WTC11 (cell line): Measurements from ENCODE around the gene CCDC24.

ENCODE experiments used
- CTCF ChIP-seq: fragments of 200-600 bp; IDR thresholded peaks from 2 replicates; pipeline ENCODE4 v1.8.0; 2022; ENCODE audit warnings: antibody characterized with exemption
- MAX ChIP-seq: sonication (generic); formaldehyde crosslinking; IDR thresholded peaks from 2 replicates; pipeline ENCODE4 v1.8.0; 2022; ENCODE audit warnings: mild to moderate bottlenecking, missing genetic modification reagents
- PREB ChIP-seq: sonication (generic); formaldehyde crosslinking; IDR thresholded peaks from 2 replicates; pipeline ENCODE4 v1.8.1; 2022; ENCODE audit warnings: mild to moderate bottlenecking, missing genetic modification reagents, moderate library complexity, borderline replicate concordance
- ZNF232 ChIP-seq: sonication (generic); formaldehyde crosslinking; IDR thresholded peaks from 2 replicates; pipeline ENCODE4 v1.8.0; 2022; ENCODE audit warnings: mild to moderate bottlenecking, missing genetic modification reagents
- ZNF416 ChIP-seq: fragments of 250-450 bp; sonication (Bioruptor Pico); IDR thresholded peaks from 2 replicates; pipeline ENCODE4 v1.9.0; 2021; ENCODE audit warnings: mild to moderate bottlenecking, inconsistent platforms
- ZSCAN18 ChIP-seq: fragments of 250-450 bp; sonication (Bioruptor Pico); IDR thresholded peaks from 2 replicates; pipeline ENCODE4 v2.1.2; 2022; ENCODE audit warnings: mild to moderate bottlenecking, moderate library complexity

- TF ChIP-seq CTCF (no peak), ZNF416 (CRISPR knock-in tag) (no peak), ZNF232 (CRISPR knock-in tag) (no peak), PREB (CRISPR knock-in tag) (no peak), MAX (no peak), ZSCAN18 (CRISPR knock-in tag) (no peak)
These were observed 29.1 kb downstream of the CCDC24 start for GRCh38 chr1:44020464-44020863.
